Endodermal cell (in vitro differentiated cells): Measurements from ENCODE around the gene OCA2. TPM values are rescaled to one million over a fixed set of nuclear protein-coding genes. Genes with fewer than 3 reads are reported as not detected.

Experiments used
- DNase-seq: peaks from one replicate; pipeline ENCODE4 v3.0.0-alpha.2; 2017
- H3K27ac ChIP-seq: 2 replicates; pipeline ENCODE4 v1.5.1; 2013; ENCODE audit warnings: mild to moderate bottlenecking, low read depth, low read length, moderate library complexity
- H3K27me3 ChIP-seq: 2 replicates; pipeline ENCODE4 v1.6.1; 2013; ENCODE audit warnings: mild to moderate bottlenecking, low read length, moderate library complexity; ENCODE audit not compliant: insufficient read depth, control insufficient read depth, poor library complexity, severe bottlenecking
- H3K36me3 ChIP-seq: 2 replicates; pipeline ENCODE4 v1.7.0; 2013; ENCODE audit warnings: mild to moderate bottlenecking, low read length, moderate library complexity; ENCODE audit not compliant: control insufficient read depth, insufficient read depth
- H3K4me1 ChIP-seq: one replicate; pipeline ENCODE4 v1.7.0; 2013; ENCODE audit warnings: low read length; ENCODE audit not compliant: control insufficient read depth, insufficient read depth
- H3K4me3 ChIP-seq: 2 replicates; pipeline ENCODE4 v1.5.1; 2013; ENCODE audit warnings: mild to moderate bottlenecking, low read length, moderate library complexity
- H3K9ac ChIP-seq: 2 replicates; pipeline ENCODE4 v1.6.1; 2013; ENCODE audit warnings: mild to moderate bottlenecking, low read length, moderate library complexity; ENCODE audit not compliant: poor library complexity, severe bottlenecking; ENCODE audit errors: extremely low read depth
- H3K9me3 ChIP-seq: 2 replicates; pipeline ENCODE4 v1.6.1; 2013; ENCODE audit warnings: mild to moderate bottlenecking, low read length, moderate library complexity; ENCODE audit not compliant: control insufficient read depth
- H3K27ac Mint-ChIP-seq: 2 replicates; pipeline ENCODE4 v1.8.0; 2020; ENCODE audit warnings: mixed read lengths
- H3K27me3 Mint-ChIP-seq: 2 replicates; pipeline ENCODE4 v1.8.0; 2021; ENCODE audit warnings: mild to moderate bottlenecking, mixed read lengths; ENCODE audit not compliant: insufficient read depth
- H3K36me3 Mint-ChIP-seq: 2 replicates; pipeline ENCODE4 v1.8.0; 2020; ENCODE audit warnings: low read depth, mixed read lengths
- H3K4me1 Mint-ChIP-seq: 2 replicates; pipeline ENCODE4 v1.8.0; 2020; ENCODE audit warnings: mixed read lengths
- H3K4me3 Mint-ChIP-seq: 2 replicates; pipeline ENCODE4 v1.8.0; 2020; ENCODE audit warnings: mild to moderate bottlenecking, moderate library complexity, mixed read lengths
- H3K9me3 Mint-ChIP-seq: 2 replicates; pipeline ENCODE4 v1.8.0; 2020; ENCODE audit warnings: mild to moderate bottlenecking, mixed read lengths
- WGBS, 2 experiments: methylation state at CpG; one replicate each; pipeline versions ENCODE4 v1.1.5 to v1.1.7; 2013; ENCODE audit warnings: missing lambda C conversion rate in 2 of 2, mixed read lengths in 1 of 2; ENCODE audit not compliant: insufficient coverage in 1 of 2, insufficient read length in 1 of 2; 5-methylcytosine and 5-hydroxymethylcytosine counted together
- total RNA-seq, 2 donors: library from RNA; stranded (reverse); fragmentation: NEBNext Ultra II Directional in 1 of 2; extraction: Animal tissue kit (Norgen Biotek cat#: 25700) in 1 of 2; gene quantifications; 2 replicates in 1 of 2; 3 replicates in 1 of 2; pipeline ENCODE4 v1.2.1, GENCODE V29; 2021
- TF ChIP-seq, protein P1 (sequence below): fragments of 200-600 bp; sonication (generic); conservative IDR thresholded peaks from 2 replicates; pipeline ENCODE4 v1.5.0; 2021; ENCODE audit warnings: antibody characterized with exemption, mild to moderate bottlenecking

OCA2 gene
- total RNA-seq, 2 donors from 2014 or later: 0.29 to 0.84 TPM

- TF ChIP-seq, protein P1, sequence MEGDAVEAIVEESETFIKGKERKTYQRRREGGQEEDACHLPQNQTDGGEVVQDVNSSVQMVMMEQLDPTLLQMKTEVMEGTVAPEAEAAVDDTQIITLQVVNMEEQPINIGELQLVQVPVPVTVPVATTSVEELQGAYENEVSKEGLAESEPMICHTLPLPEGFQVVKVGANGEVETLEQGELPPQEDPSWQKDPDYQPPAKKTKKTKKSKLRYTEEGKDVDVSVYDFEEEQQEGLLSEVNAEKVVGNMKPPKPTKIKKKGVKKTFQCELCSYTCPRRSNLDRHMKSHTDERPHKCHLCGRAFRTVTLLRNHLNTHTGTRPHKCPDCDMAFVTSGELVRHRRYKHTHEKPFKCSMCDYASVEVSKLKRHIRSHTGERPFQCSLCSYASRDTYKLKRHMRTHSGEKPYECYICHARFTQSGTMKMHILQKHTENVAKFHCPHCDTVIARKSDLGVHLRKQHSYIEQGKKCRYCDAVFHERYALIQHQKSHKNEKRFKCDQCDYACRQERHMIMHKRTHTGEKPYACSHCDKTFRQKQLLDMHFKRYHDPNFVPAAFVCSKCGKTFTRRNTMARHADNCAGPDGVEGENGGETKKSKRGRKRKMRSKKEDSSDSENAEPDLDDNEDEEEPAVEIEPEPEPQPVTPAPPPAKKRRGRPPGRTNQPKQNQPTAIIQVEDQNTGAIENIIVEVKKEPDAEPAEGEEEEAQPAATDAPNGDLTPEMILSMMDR: no peak
- H3K27ac ChIP-seq: no peak overlapping the region
- H3K4me3 ChIP-seq: no peak overlapping the region
- Mint-ChIP-seq H3K36me3 (no peaks in the 10 kb centered on the region), H3K4me3 (no peak overlapping the region), H3K27me3 (no peaks in the 10 kb centered on the region), H3K4me1 (no peaks in the 10 kb centered on the region), H3K27ac (no peak overlapping the region), H3K9me3 (peaks cover 18% of the 10 kb centered on the region)
- H3K9me3 ChIP-seq: no peaks in the 10 kb centered on the region
- no peaks in the 10 kb centered on the region for H3K36me3 ChIP-seq
- H3K4me1 ChIP-seq: no peaks in the 10 kb centered on the region
- no peak for DNase-seq
- WGBS, 2 experiments: 81% methylated on average over 3 of the region's 3 CpGs; no CpG with 5 or more reads in 1 of the 2 experiments
- H3K9ac ChIP-seq: no peak overlapping the region
- H3K27me3 ChIP-seq: no peaks in the 10 kb centered on the region
Measured at GRCh38 chr15:27865926-27866325, 233.2 kb downstream of the OCA2 start.

GRCh38 chr15:27865323-27865922 lies 233.7 kb downstream of the OCA2 start:
- Histone ChIP-seq H3K4me1 (no peaks in the 10 kb centered on the region), H3K36me3 (no peaks in the 10 kb centered on the region), H3K27me3 (no peaks in the 10 kb centered on the region), H3K27ac (no peak overlapping the region), H3K9ac (no peak overlapping the region), H3K9me3 (no peaks in the 10 kb centered on the region), H3K4me3 (no peak overlapping the region)
- Mint-ChIP-seq H3K4me1 (no peaks in the 10 kb centered on the region), H3K4me3 (no peak overlapping the region), H3K9me3 (peaks cover 20% of the 10 kb centered on the region), H3K27me3 (no peaks in the 10 kb centered on the region), H3K36me3 (no peaks in the 10 kb centered on the region), H3K27ac (no peak overlapping the region)
- TF ChIP-seq, protein P1: no peak
- WGBS, 2 experiments: 87 to 92% methylated on average over 12 of the region's 12 CpGs
- DNase-seq: no peak

GRCh38 chr15:27864719-27865118 lies 234.4 kb downstream of the OCA2 start:
- Histone ChIP-seq H3K4me3 (no peak overlapping the region), H3K27ac (no peak overlapping the region), H3K9ac (no peak overlapping the region), H3K9me3 (no peaks in the 10 kb centered on the region), H3K4me1 (no peaks in the 10 kb centered on the region), H3K36me3 (no peaks in the 10 kb centered on the region), H3K27me3 (no peaks in the 10 kb centered on the region)
- TF ChIP-seq, protein P1: no peak
- no peaks in the 10 kb centered on the region for H3K36me3 Mint-ChIP-seq
- DNase-seq: no peak
- WGBS, 2 experiments: 79 to 91% methylated on average over 6 to 8 of the region's 8 CpGs
- H3K27me3 Mint-ChIP-seq: no peaks in the 10 kb centered on the region
- H3K4me1 Mint-ChIP-seq: no peaks in the 10 kb centered on the region
- H3K4me3 Mint-ChIP-seq: no peak overlapping the region
- no peak overlapping the region for H3K27ac Mint-ChIP-seq
- peaks cover 20% of the 10 kb centered on the region for H3K9me3 Mint-ChIP-seq
